CD4-positive, alpha-beta T cell (primary cell): Measurements from ENCODE around the gene NME3. TPM values are rescaled to one million over a fixed set of nuclear protein-coding genes. Genes with fewer than 3 reads are reported as not detected.

Experiments used
- ATAC-seq: fragments of 200-7000 bp; cut with Tn5 transposase; one replicate; pipeline ENCODE4 v1.10.0; 2022; ENCODE audit warnings: mild to moderate bottlenecking; ENCODE audit not compliant: poor library complexity
- CTCF ChIA-PET: fragments of 350-600 bp; sonication (Branson Sonifier 250); formaldehyde crosslinking; loops from one replicate; lab custom pipeline; 2021; ENCODE audit warnings: antibody characterized with exemption, inconsistent platforms; lab: Charles Lee
- POLR2A ChIA-PET: fragments of 350-600 bp; sonication (Branson Sonifier 250); formaldehyde crosslinking; loops from one replicate; lab custom pipeline; 2021; ENCODE audit warnings: antibody characterized with exemption, inconsistent platforms; lab: Charles Lee
- DNase-seq, 14 experiments: peaks; one replicate each; pipeline ENCODE4 v3.0.0-alpha.2; 2013 to 2020; ENCODE audit warnings: mixed read lengths in 2 of 14
- H3K27ac ChIP-seq, 2 donors: one replicate each; pipeline versions ENCODE4 v1.5.1 to v1.7.0; 2013; ENCODE audit warnings: low read length in 2 of 2, low read depth in 1 of 2, mild to moderate bottlenecking in 1 of 2
- H3K27me3 ChIP-seq, 2 experiments: 1 replicate in 1 of 2; 2 replicates in 1 of 2; pipeline versions ENCODE4 v1.6.1 to v1.7.0; 2013; ENCODE audit warnings: low read length in 2 of 2, control low read depth in 1 of 2, mild to moderate bottlenecking in 1 of 2, moderate library complexity in 1 of 2; ENCODE audit not compliant: insufficient read depth in 2 of 2, control insufficient read depth in 1 of 2
- H3K36me3 ChIP-seq: one replicate; pipeline ENCODE4 v1.6.1; 2013; ENCODE audit warnings: low read length, control low read depth; ENCODE audit not compliant: insufficient read depth
- H3K4me1 ChIP-seq: one replicate; pipeline ENCODE4 v1.6.1; 2013; ENCODE audit warnings: low read length, control low read depth; ENCODE audit not compliant: insufficient read depth
- H3K4me3 ChIP-seq: one replicate; pipeline ENCODE4 v1.5.1; 2013; ENCODE audit warnings: mild to moderate bottlenecking, low read length, moderate library complexity
- H3K9me3 ChIP-seq, 2 experiments: 1 replicate in 1 of 2; 2 replicates in 1 of 2; pipeline versions ENCODE4 v1.6.1 to v1.7.0; 2013; ENCODE audit warnings: low read length in 2 of 2, mild to moderate bottlenecking in 2 of 2, control low read depth in 1 of 2, moderate library complexity in 1 of 2; ENCODE audit not compliant: control insufficient read depth in 1 of 2, insufficient read depth in 1 of 2
- H3K27ac Mint-ChIP-seq: one replicate; pipeline ENCODE4 v1.8.0; 2020; ENCODE audit warnings: mixed read lengths
- H3K27me3 Mint-ChIP-seq: one replicate; pipeline ENCODE4 v1.8.0; 2021; ENCODE audit warnings: mixed read lengths
- H3K36me3 Mint-ChIP-seq: one replicate; pipeline ENCODE4 v1.8.0; 2021; ENCODE audit warnings: low read depth, mixed read lengths
- H3K4me1 Mint-ChIP-seq: one replicate; pipeline ENCODE4 v1.8.0; 2021; ENCODE audit warnings: low read depth, mixed read lengths
- H3K4me3 Mint-ChIP-seq: one replicate; pipeline ENCODE4 v1.8.0; 2020; ENCODE audit warnings: mild to moderate bottlenecking, mixed read lengths
- H3K9me3 Mint-ChIP-seq: one replicate; pipeline ENCODE4 v1.8.0; 2020; ENCODE audit warnings: mixed read lengths
- CTCF ChIP-seq: fragments of 200-600 bp; IDR thresholded peaks from one replicate; pipeline ENCODE4 v1.8.0; 2022; ENCODE audit warnings: antibody characterized with exemption, mild to moderate bottlenecking
- intact Hi-C, 2 experiments: fragments of 100-400 bp; cut with DNase I in 1 of 2; cut with micrococcal nuclease in 1 of 2; formaldehyde crosslinking; loops; one replicate each; pipeline versions ENCODE4 v1.15.1 to v1.9.0; 2023 to 2025; cut with DNase I, micrococcal nuclease
- total RNA-seq, 174 experiments: library from RNA in 2 of 174; stranded (reverse) in 2 of 174; gene quantifications; one replicate each; pipeline ENCODE4 v1.2.3 and lab custom pipeline; 2021 to 2026

NME3 gene
- total RNA-seq, 2 experiments from 2014 or later, result 46.2 to 54.2 TPM

GRCh38 chr16:1729445-1729844 is 41.9 kb downstream of the NME3 start:
- Mint-ChIP-seq H3K9me3 (no peaks in the 10 kb centered on the region), H3K27ac (no peak overlapping the region), H3K27me3 (no peaks in the 10 kb centered on the region), H3K4me1 (peaks cover 10% of the 10 kb centered on the region), H3K36me3 (peaks cover 39% of the 10 kb centered on the region), H3K4me3 (no peak overlapping the region)
- Histone ChIP-seq H3K36me3 (peaks cover 74% of the 10 kb centered on the region), H3K27ac (no peak overlapping the region), H3K9me3 (no peaks in the 10 kb centered on the region), H3K27me3 (no peaks in the 10 kb centered on the region), H3K4me1 (peaks cover 2% of the 10 kb centered on the region), H3K4me3 (no peak overlapping the region)
- TF ChIP-seq CTCF, result no peak
- ATAC-seq (no peak), DNase-seq (no peak)
- ChIA-PET CTCF (no interaction called here), POLR2A (no interaction called here)
- intact Hi-C loops, result no loop called here

GRCh38 chr16:1729026-1729425 is 42.3 kb downstream of the NME3 start:
- Mint-ChIP-seq H3K27me3 (no peaks in the 10 kb centered on the region), H3K4me3 (no peak overlapping the region), H3K4me1 (peaks cover 10% of the 10 kb centered on the region), H3K27ac (no peak overlapping the region), H3K36me3 (peaks cover 39% of the 10 kb centered on the region), H3K9me3 (no peaks in the 10 kb centered on the region)
- DNase-seq (no peak), ATAC-seq (no peak)
- TF ChIP-seq CTCF, result no peak
- intact Hi-C loops, result no loop called here
- ChIA-PET POLR2A (no interaction called here), CTCF (no interaction called here)
- Histone ChIP-seq H3K9me3 (no peaks in the 10 kb centered on the region), H3K4me1 (peaks cover 6% of the 10 kb centered on the region), H3K36me3 (peaks cover 73% of the 10 kb centered on the region), H3K27me3 (no peaks in the 10 kb centered on the region), H3K4me3 (no peak overlapping the region), H3K27ac (no peak overlapping the region)

- H3K9me3 ChIP-seq, result no peaks in the 10 kb centered on the region
- H3K36me3 ChIP-seq, result peaks cover 62% of the 10 kb centered on the region
- Mint-ChIP-seq H3K27ac (no peak overlapping the region), H3K9me3 (no peaks in the 10 kb centered on the region), H3K4me1 (peaks cover 19% of the 10 kb centered on the region), H3K36me3 (peaks cover 43% of the 10 kb centered on the region), H3K4me3 (no peak overlapping the region), H3K27me3 (no peaks in the 10 kb centered on the region)
- POLR2A ChIA-PET, result interaction anchor here (0.6 kb wide), 1 partner anchor 22 kb away, joined by 3 read pairs; the partner anchor contains the start of gene MAPK8IP3
- TF ChIP-seq CTCF, result no peak
- H3K27me3 ChIP-seq, result no peaks in the 10 kb centered on the region
- intact Hi-C loops, result no loop called here
- H3K27ac ChIP-seq, result no peak overlapping the region
- no peak overlapping the region for H3K4me3 ChIP-seq
- no peak for ATAC-seq
- CTCF ChIA-PET, result interaction anchor here (1.0 kb wide), 1 partner anchor 22 kb away, joined by 3 read pairs; the partner anchor contains the start of gene MAPK8IP3
- H3K4me1 ChIP-seq, result peaks cover 17% of the 10 kb centered on the region
- DNase-seq, result no peak
Measured at GRCh38 chr16:1727651-1728624, 43.4 kb downstream of the NME3 start.
